ENCODE data around the gene CYP4F3.
"Not testable (repeated sequence)": the region's sequence is repeated elsewhere in the genome, so short reads cannot be mapped to it uniquely, and the experiment has no call there.

CYP4F3 gene

GRCh38 chr19:15631817-15632216 is 8.9 kb upstream of the CYP4F3 start:
- no peak for DNase-seq

GRCh38 chr19:15633082-15633835 is 7.4 kb upstream of the CYP4F3 start:
- DNase-seq, result no peak

- no peak for DNase-seq
These were observed 6.6 kb upstream of the CYP4F3 start for GRCh38 chr19:15634105-15634504.

- no peak for DNase-seq
These were observed 5.5 kb upstream of the CYP4F3 start for GRCh38 chr19:15635016-15635805.

- no peak for DNase-seq
These were observed 4.7 kb upstream of the CYP4F3 start for GRCh38 chr19:15636026-15636425.

GRCh38 chr19:15639596-15639995 is 1.1 kb upstream of the CYP4F3 start:
- no peak for DNase-seq

GRCh38 chr19:15640904-15641597 is 354 bp downstream of the CYP4F3 start:
- no peak for DNase-seq

- DNase-seq, result no peak
These were observed 1.3 kb downstream of the CYP4F3 start for GRCh38 chr19:15641901-15642491.

GRCh38 chr19:15642807-15643206 is 2.1 kb downstream of the CYP4F3 start:
- DNase-seq, result no peak

DNA sequence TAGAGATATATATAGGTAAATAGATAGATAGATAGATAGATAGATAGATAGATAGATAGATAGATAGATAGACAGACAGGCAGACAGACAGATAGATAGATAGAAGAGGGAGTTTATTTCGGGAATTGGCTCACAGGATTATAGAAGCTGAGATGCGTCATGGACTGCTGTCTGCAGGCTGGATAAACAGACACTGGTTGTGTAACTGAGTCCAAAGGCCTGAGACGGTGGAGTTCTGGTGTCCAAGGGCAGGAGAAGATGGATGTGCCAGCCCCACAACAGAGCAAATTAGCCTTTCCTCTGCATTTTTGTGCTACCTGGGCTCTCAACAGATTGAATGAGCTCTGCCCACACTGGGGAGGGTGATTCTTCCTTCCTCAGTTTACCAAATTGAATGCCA is 2.7 kb downstream of the CYP4F3 start:
- no peak for DNase-seq

DNA sequence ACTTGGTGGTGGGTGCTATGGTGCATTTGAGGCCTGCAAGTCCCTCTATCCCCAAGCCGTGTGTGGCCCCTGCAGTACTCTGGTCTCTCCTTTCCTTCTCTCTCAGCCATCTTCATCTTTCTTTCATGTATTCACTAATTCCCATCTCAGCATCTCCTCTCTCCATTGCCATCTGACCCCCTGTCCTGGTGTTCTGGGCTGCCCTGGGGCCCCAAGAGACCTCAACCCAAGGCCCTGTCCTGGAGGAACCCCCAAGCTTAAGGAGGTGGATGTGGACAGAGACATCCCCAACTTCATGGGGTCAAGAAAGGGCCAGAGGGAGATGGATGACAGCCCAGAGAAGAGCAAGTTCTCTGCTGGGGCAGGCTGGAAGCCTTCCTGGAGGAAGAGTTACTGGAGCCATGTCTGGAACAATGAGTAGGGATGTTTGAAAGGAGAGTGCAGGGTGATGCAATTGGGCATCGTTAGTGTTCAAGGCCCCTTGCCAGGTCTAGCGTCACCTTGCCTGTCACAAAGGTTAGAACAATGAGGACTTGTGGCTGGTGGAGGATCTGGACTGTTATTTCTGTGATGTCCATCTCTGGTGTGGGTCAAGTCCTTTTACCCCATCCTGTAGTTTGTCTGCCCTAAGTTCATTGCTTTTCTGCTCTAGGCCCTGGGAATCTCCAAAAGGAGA is 3.5 kb downstream of the CYP4F3 start:
- no peak for DNase-seq

- DNase-seq, result no peak
These were observed 4.1 kb downstream of the CYP4F3 start for GRCh38 chr19:15644816-15645215.

GRCh38 chr19:15649526-15649925 is 8.8 kb downstream of the CYP4F3 start:
- DNase-seq, result no peak

GRCh38 chr19:15650123-15650522 is 9.4 kb downstream of the CYP4F3 start:
- not testable (repeated sequence) for DNase-seq

DNA sequence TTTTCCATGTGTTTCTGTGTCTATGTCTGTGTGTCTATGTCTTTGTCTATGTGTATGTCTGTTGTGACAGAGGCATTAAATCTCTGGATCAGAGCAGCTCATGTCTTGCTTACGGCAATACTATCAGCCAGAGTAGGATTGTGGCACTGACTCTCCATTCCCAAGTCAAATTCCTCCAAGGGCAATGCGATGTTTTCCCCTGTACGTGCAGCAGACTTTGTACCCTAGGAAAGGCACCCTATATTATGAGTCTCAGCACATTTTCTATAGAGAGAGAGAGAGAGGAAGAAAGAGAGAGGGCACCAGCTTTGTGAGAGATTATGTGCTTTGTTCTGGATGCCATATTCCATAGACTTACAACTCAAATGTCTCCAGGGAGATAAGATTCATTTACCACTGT is 11.1 kb downstream of the CYP4F3 start:
- no peak for DNase-seq

GRCh38 chr19:15652559-15653278 is 12.0 kb downstream of the CYP4F3 start:
- no peak for DNase-seq

DNA sequence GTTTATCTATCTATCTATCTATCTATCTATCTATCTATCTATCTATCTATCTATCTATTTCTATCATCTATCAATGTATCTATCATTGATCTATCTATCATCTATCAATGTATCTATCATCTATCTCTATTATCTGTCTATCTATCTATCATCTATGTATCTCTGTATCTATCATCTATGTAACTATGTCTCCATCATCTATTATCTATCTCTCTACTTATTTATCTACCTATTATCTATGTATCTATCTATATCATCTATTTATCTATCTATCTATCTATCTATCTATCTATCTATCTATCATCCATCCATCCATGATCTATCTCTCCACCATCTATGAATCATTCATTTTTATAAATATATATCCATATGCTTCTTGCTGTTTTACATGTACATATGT is 15.8 kb downstream of the CYP4F3 start:
- DNase-seq, result no peak

GRCh38 chr19:15663247-15663646 is 22.6 kb downstream of the CYP4F3 start:
- no peak for DNase-seq

DNA sequence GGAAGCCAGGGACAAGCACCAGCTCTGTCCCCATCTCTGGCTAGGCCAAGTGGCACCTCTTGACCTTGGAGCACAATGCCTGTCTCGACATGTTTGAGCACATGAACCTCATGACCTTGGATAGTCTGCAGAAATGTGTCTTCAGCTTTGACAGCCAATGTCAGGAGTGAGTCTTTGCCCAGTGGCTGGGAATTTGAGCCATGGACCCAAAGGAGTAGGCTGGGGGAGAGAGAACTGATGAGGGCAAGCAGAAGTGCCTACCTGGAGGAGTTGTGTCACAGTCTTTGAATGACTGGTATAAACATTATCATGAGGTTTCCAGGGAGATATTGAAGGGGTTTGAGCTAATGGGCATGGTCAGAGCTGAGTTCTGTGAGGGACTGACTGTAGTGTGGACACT is 25.5 kb downstream of the CYP4F3 start:
- no peak for DNase-seq

GRCh38 chr19:15666883-15667282 is 26.2 kb downstream of the CYP4F3 start:
- no peak for DNase-seq

- DNase-seq, result no peak
These were observed 28.7 kb downstream of the CYP4F3 start for GRCh38 chr19:15669440-15669839.

GRCh38 chr19:15669891-15670290 is 29.2 kb downstream of the CYP4F3 start:
- no peak for DNase-seq
